Measurements from ENCODE around the gene ZFP3.

ZFP3 gene

DNA sequence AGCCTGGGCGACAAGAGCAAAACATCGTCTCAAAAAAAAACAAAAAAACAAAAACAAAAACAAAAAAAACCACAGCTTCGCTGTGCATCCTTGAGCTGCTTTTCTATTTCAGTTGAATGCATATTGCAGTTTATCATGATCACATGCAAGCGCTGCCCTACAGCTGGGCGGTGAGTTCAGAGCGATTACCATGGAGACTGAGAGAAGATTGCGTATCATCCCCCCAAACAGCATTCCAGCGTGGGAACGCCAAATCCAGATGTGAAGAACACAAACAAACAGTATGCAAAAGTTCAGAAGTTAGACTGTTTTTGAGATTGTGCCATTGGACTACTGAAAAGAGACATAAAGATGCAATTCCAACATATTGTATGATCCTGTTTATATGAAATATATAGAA lies 28.0 kb upstream of the ZFP3 start:
- TF ChIP-seq GATA3 (IDR thresholded peaks at IDR 0.05; ENCODE audit: low read depth, low read length) = no peak
- TF ChIP-seq GATA2 (IDR thresholded peaks at IDR 0.05; ENCODE audit: low read depth, low read length) = no peak

DNA sequence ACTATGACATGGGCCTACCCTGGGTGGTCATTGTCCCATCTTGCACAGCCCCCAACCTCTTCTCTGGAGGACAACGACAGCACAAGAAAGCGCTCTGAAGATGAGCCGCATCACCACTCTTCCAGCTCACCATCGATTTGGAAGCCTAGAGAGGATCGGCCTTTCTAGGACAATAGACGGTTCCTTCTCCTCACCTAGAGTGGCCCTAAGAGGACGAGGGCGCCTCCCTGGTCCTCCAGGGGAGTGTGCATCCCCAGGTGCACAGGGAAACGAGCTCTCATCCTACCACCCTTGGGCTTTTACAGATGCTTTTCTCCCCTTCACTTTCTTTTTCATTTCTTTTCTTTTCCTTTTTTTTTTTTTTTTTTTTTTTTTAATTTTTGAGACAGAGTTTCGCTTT lies 22.7 kb upstream of the ZFP3 start:
- no peak for TF ChIP-seq GATA2 (IDR thresholded peaks at IDR 0.05; ENCODE audit: low read depth, low read length)
- TF ChIP-seq GATA3 (IDR thresholded peaks at IDR 0.05; ENCODE audit: low read depth, low read length) = no peak

DNA sequence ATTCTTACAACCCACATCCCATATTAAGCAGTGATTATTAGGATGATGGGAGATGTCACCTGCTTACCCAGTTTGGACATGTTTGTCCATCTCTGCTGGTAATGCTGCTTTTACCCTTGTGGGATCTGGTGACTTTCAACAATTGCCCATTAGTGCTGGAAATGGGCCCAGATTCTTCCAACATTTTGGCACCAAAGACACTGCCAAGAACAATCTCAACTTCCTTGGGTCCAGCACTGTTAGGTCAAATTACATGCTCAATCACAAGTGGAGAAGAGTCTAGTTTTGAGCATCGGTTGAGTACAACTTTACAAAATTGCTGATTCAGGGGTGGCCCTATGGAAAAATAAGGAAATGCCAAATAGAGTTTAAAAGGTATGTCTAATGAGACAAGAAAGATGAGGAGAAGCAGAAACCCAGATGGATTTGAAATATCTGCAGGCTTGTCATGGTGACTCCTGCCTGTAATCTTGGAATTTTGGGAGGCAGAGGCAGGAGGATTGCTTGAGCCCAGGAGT lies 13.0 kb upstream of the ZFP3 start:
- TF ChIP-seq GATA3 (IDR thresholded peaks at IDR 0.05; ENCODE audit: low read depth, low read length) = no peak
- no peak for TF ChIP-seq GATA2 (IDR thresholded peaks at IDR 0.05; ENCODE audit: low read depth, low read length)

DNA sequence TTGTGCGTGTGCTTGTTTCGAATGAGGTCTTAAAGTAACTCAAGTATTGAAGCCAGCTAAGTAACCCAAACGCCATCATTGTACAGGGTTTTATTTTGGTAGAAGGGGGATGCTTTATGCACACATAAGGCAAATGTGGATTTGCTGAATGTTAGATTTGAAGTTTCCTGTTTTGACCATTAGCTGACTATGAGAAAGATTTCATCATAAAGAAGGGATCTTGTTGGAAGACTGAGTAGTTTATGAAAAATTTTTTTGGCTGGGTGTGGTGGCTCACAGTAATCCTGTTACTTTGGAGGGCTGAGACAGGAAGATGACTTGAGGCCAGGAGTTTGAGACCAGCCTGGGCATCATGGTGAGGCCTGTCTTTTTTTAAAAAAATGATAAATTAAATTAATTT lies 10.0 kb upstream of the ZFP3 start:
- no peak for TF ChIP-seq GATA2 (IDR thresholded peaks at IDR 0.05; ENCODE audit: low read depth, low read length)
- TF ChIP-seq GATA3 (IDR thresholded peaks at IDR 0.05; ENCODE audit: low read depth, low read length) = no peak

DNA sequence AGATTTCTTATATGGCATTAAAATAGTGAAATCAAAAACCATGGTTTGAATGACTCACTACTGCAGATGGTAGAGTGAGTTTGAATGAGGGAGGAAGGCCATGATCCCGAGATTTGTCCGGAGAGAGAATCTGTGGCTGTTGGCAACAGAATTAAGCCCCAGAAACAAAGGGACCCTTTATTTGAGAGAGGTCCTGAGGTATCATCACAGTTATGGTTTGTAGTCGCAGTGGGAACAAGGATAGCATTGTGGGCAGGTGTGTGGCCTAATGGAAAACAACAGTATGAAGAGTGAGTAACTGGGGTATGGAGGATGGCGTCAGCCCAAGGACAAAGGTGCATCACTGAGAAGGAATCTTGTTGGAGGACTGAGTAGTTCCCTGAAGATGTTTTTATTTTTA lies 8.5 kb upstream of the ZFP3 start:
- TF ChIP-seq GATA2 (IDR thresholded peaks at IDR 0.05; ENCODE audit: low read depth, low read length) = no peak
- TF ChIP-seq GATA3 (IDR thresholded peaks at IDR 0.05; ENCODE audit: low read depth, low read length) = no peak

DNA sequence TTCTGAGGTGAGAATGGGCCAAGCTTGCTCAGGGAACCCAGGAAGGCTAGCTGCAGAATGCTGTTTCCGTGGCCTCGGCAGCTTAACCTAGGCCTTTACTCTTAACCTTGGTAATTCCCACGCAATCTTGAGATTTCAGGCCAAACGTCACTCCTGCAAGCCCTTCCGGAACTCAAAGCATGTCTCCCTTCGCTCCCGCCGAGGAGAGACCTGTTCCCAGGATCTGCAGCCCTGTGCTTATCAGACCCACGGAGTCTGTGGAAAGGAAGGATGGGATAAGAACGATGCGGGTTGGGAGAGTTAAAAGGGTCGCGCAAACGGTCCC lies 524 bp upstream of the ZFP3 start:
- TF ChIP-seq GATA3 (IDR thresholded peaks at IDR 0.05; ENCODE audit: low read depth, low read length) (no peak), GATA2 (IDR thresholded peaks at IDR 0.05; ENCODE audit: low read depth, low read length) (no peak)

DNA sequence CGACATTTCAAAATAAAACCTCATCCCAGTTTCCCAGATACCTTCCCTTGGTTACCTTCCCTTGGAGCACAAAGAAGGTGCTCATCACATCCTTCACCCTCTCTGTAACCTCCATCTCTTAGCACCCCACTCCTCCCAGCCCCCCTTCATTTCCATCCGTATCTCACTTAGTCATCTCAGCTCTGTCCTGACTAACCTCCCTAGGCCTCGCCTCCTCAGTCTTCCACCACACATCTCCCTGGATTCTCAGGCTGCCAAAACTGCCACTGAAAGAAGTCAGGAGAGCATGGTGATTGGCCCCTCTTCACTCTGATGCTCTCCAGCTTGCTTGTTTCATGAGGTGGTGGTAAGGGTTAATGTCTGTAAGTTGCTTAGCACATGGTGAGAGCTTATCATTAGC lies 2.3 kb downstream of the ZFP3 start:
- no peak for TF ChIP-seq GATA2 (IDR thresholded peaks at IDR 0.05; ENCODE audit: low read depth, low read length)
- TF ChIP-seq GATA3 (IDR thresholded peaks at IDR 0.05; ENCODE audit: low read depth, low read length) = no peak

DNA sequence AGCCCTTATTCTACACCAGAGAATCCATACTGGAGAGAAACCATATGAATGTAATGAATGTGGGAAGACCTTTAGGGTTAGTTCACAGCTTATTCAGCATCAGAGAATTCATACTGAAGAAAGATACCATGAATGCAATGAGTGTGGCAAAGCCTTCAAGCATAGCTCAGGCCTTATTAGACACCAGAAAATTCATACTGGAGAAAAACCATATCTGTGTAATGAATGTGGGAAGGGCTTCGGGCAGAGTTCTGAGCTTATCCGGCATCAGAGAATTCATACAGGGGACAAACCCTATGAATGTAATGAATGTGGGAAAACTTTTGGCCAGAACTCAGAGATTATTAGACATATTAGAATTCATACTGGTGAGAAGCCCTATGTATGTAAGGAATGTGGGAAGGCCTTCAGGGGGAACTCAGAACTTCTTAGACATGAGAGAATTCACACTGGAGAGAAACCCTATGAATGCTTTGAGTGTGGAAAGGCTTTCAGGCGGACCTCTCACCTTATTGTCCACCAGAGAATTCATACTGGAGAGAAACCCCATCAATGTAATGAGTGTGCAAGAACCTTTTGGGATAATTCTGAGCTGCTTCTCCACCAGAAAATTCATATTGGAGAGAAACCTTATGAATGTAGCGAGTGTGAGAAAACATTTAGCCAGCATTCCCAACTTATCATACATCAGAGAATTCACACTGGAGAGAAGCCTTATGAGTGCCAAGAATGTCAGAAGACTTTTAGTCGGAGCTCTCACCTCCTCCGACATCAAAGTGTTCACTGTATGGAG lies 14.1 kb downstream of the ZFP3 start:
- TF ChIP-seq GATA2 (IDR thresholded peaks at IDR 0.05; ENCODE audit: low read depth, low read length) (no peak), GATA3 (IDR thresholded peaks at IDR 0.05; ENCODE audit: low read depth, low read length) (no peak)

DNA sequence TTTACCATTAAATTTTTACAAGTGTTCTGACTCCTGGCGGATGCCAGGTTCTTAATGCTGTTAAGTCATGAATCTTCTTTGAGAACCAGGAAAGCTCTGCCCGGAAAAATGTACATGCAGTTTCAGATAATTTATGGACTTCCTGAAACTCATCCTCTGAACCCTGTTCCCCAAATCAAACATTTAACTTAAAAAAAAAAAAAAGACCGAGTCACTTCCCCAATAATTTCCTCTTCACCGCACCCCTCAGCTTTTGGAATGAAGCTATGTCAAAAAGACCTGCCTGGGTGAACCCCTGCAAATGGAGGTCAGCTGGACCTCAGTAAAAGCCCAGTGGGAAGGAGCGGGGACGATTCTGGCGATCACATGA lies 18.4 kb downstream of the ZFP3 start:
- TF ChIP-seq GATA2 (IDR thresholded peaks at IDR 0.05; ENCODE audit: low read depth, low read length) (no peak), GATA3 (IDR thresholded peaks at IDR 0.05; ENCODE audit: low read depth, low read length) (no peak)

DNA sequence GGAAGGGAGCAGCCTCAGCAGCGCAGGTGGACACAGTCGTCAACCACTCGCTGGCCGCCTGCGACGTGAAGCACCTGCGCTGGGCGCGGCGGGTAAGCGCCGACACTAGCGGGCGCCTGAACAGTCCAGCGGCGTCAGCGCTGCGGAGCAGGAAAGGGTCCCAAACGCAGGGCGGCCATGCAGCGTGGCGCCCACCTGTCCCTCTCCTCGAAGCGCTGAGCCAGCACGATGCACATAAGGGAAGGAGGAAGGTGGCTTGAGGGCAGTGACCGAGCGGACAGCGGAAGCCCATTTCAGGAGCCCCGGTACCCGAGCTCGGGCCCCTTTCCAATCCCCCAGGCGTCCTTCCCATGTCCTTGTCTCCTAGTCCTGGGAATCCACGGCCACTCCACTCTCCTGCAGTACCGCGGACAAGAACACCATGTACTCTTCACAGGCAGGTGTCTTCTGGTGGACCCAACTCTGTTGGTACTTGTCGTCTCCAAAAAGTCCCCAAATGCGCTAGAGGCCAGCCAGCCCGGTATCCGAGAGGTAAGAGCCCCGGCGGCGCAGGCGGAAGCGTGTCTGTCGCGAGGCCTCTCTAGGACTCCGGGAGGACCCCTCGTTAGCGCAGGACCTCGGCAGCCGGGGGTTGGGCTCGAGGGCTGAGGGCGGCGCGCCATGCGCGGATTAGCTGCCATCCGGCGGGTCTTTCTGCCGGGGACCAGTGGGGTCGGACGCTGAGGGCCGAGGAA lies 19.0 kb downstream of the ZFP3 start:
- TF ChIP-seq GATA3 (IDR thresholded peaks at IDR 0.05; ENCODE audit: low read depth, low read length) = no peak
- no peak for TF ChIP-seq GATA2 (IDR thresholded peaks at IDR 0.05; ENCODE audit: low read depth, low read length)

DNA sequence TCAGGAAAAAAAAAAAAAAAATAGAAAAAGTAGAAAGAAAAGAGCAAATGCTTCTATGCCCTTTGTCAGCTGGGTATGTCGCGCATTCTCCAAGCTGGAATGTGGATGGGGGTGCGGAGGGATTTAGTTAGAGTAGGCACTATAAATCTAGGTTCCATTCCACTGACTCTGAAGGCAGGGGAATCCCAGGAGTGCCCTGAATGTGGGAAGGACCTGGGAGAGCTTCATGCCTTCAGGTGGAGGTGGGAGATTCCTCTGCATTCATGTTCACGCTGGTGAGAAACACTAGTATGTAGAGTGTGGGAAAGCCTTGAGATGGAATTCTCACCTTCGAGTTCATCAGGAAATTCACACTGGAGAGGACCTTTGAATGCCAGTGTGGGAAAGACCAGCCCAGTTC lies 21.0 kb downstream of the ZFP3 start:
- TF ChIP-seq GATA3 (IDR thresholded peaks at IDR 0.05; ENCODE audit: low read depth, low read length) (no peak), GATA2 (IDR thresholded peaks at IDR 0.05; ENCODE audit: low read depth, low read length) (no peak)

DNA sequence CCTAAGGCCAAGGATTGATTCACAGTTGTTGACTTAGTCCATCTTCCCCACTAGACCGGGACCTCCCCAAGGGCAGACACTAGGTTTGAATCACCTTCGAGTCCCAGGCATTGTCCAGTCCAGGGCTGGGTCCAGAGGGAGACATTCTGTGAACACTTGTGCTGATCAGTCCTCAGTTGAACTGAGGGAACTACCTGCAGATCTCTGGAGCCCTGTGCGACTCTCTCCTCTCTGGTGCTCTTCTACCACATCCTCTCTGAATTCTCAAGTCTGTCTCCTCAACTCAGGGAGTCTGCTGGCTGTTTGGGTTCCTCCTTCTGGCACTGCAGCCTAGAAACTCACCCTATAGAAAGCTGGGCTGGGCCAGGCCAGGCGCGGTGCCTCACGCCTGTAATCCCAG lies 22.6 kb downstream of the ZFP3 start:
- TF ChIP-seq GATA3 (IDR thresholded peaks at IDR 0.05; ENCODE audit: low read depth, low read length) (no peak), GATA2 (IDR thresholded peaks at IDR 0.05; ENCODE audit: low read depth, low read length) (no peak)

DNA sequence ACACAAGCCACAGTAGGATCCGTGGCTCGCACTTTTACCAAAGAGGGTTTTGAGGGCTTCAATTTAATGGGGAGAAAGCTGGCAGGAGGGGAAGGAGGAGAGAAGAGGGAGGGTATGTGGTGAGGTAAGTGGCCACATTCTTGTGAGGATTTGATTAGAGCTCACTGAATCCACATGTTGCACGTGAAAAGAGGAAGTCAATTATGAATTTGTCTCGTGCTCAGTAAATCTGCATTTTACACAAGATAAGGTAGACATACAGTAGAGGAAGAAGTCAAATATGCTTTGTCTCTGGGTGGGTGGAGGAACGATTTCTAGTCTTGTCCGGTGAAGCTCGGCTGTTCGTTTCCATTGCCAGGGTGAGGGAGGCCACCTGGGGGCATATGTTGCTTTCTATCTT lies 32.5 kb downstream of the ZFP3 start:
- TF ChIP-seq GATA3 (IDR thresholded peaks at IDR 0.05; ENCODE audit: low read depth, low read length) (no peak), GATA2 (IDR thresholded peaks at IDR 0.05; ENCODE audit: low read depth, low read length) (no peak)

DNA sequence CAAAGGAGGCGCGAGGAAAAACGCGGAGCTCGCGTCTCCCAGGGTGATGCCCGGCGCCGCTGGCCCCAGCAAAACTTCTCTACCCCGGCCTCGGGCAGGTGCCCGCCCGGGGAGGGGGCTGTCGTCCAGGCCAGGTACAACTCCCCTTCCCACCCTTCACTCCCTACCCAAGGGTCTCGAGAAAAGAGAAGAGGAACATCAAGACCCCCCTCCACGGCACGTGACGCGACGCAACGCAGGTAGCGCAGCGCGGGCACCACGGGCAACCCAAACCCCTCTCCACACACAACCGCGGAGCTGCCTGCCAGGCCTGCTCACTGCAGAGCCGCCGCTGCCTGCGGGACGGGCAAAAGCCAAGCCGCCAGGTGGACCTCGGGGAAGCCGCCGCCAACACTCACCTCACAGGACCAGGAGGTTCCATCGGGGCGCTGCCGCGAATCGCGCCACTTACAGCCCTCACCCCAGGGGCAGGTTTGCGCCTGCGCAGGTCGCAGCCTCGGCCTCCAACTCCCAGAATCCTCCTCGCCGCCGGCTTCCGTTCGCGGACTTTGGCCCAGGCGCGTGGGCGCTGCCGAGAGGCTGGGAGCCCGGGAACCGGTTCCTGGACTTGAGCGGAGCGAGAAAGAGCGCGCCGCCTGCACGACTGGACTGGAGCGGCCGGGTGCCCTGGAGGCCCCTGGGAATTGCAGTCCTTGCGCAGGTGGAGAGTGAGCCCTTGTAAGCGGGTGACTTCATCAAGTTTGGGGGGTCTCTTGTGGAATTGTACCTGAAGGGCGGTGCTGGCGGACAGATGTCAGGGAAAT lies 33.3 kb downstream of the ZFP3 start, which contains the start of gene ZNF232:
TSS of gene ZNF232 (minus strand) at position 477 of the 803 bp plus-strand sequence. CDS start at position 421, 56 bp downstream.
- TF ChIP-seq GATA2 (IDR thresholded peaks at IDR 0.05; ENCODE audit: low read depth, low read length) = no peak
- TF ChIP-seq GATA3 (IDR thresholded peaks at IDR 0.05; ENCODE audit: low read depth, low read length) = no peak

Measured in SH-SY5Y (cell line).